ACC112 (cell line): ENCODE data around the gene FSD2.
A peak's percentile ranks its signal among the peaks of the same experiment; 100 is the strongest.
"Not testable (repeated sequence)": the region's sequence is repeated elsewhere in the genome, so short reads cannot be mapped to it uniquely, and the experiment has no call there.

Source experiments
- H2AFZ ChIP-seq: fragments of 200-600 bp; sonication (generic); one replicate; pipeline ENCODE4 v1.6.0; 2017; ENCODE audit warnings: antibody characterized with exemption, low read length; ENCODE audit not compliant: unreplicated experiment
- H3K27ac ChIP-seq: fragments of 200-600 bp; sonication (generic); 2 replicates; pipeline ENCODE4 v1.5.1; 2014; ENCODE audit warnings: low read depth, mild to moderate bottlenecking, antibody characterized with exemption, low read length, moderate library complexity
- H3K27me3 ChIP-seq: fragments of 200-600 bp; sonication (generic); 2 replicates; pipeline ENCODE4 v1.6.1; 2014; ENCODE audit warnings: mild to moderate bottlenecking, antibody characterized with exemption, low read length, moderate library complexity, mixed read lengths; ENCODE audit not compliant: insufficient read depth
- H3K36me3 ChIP-seq: fragments of 200-600 bp; sonication (generic); 2 replicates; pipeline ENCODE4 v1.6.1; 2016; ENCODE audit warnings: mild to moderate bottlenecking, antibody characterized with exemption, low read length, moderate library complexity, mixed read lengths; ENCODE audit not compliant: insufficient read depth
- H3K4me1 ChIP-seq: fragments of 200-600 bp; sonication (generic); one replicate; pipeline ENCODE4 v1.6.1; 2016; ENCODE audit warnings: low read length, mixed read lengths; ENCODE audit not compliant: insufficient read depth, unreplicated experiment, control insufficient read depth
- H3K4me3 ChIP-seq: fragments of 200-600 bp; sonication (generic); 2 replicates; pipeline ENCODE4 v1.5.1; 2014; ENCODE audit warnings: mild to moderate bottlenecking, low read depth, low read length
- H3K79me2 ChIP-seq: fragments of 200-600 bp; sonication (generic); one replicate; pipeline ENCODE4 v1.6.0; 2016; ENCODE audit warnings: low read length; ENCODE audit not compliant: control insufficient read depth, unreplicated experiment, insufficient read depth

FSD2 gene

GRCh38 chr15:82830427-82831173 is 24.7 kb upstream of the FSD2 start:
- Histone ChIP-seq H3K4me3 (no peak overlapping the region), H2AFZ (no peak overlapping the region), H3K36me3 (peaks cover 68% of the 10 kb centered on the region), H3K27me3 (no peaks in the 10 kb centered on the region), H3K27ac (no peak overlapping the region), H3K4me1 (peaks cover 24% of the 10 kb centered on the region), H3K79me2 (peaks cover 9% of the 10 kb centered on the region)

- Histone ChIP-seq H3K4me1 (peaks cover 24% of the 10 kb centered on the region), H2AFZ (no peak overlapping the region), H3K4me3 (no peak overlapping the region), H3K79me2 (peaks cover 6% of the 10 kb centered on the region), H3K27ac (no peak overlapping the region), H3K36me3 (peaks cover 59% of the 10 kb centered on the region), H3K27me3 (no peaks in the 10 kb centered on the region)
These were observed 23.4 kb upstream of the FSD2 start for GRCh38 chr15:82829234-82829633.

- peaks cover 57% of the 10 kb centered on the region for H3K36me3 ChIP-seq
- no peak overlapping the region for H3K27ac ChIP-seq
These were observed 22.2 kb upstream of the FSD2 start for GRCh38 chr15:82828075-82828474.

GRCh38 chr15:82823049-82823448 is 17.2 kb upstream of the FSD2 start:
- no peaks in the 10 kb centered on the region for H3K27me3 ChIP-seq
- H3K79me2 ChIP-seq = peaks cover 4% of the 10 kb centered on the region
- no peak overlapping the region for H2AFZ ChIP-seq
- H3K4me3 ChIP-seq = no peak overlapping the region
- no peak overlapping the region for H3K27ac ChIP-seq
- peaks cover 12% of the 10 kb centered on the region for H3K4me1 ChIP-seq
- H3K36me3 ChIP-seq = peaks cover 54% of the 10 kb centered on the region

More at GRCh38 chr15:82828075-82828474, 22.2 kb upstream of the FSD2 start:
- Histone ChIP-seq H3K4me1 (peaks cover 20% of the 10 kb centered on the region), H3K27me3 (no peaks in the 10 kb centered on the region), H3K79me2 (peaks cover 7% of the 10 kb centered on the region), H3K4me3 (no peak overlapping the region), H2AFZ (no peak overlapping the region)

- Histone ChIP-seq H3K36me3 (peaks cover 45% of the 10 kb centered on the region), H3K27ac (peak overlapping the region; percentile 47), H3K4me1 (peaks cover 12% of the 10 kb centered on the region)
- H3K79me2 ChIP-seq, H3K4me3 ChIP-seq, H3K27me3 ChIP-seq, H2AFZ ChIP-seq: not testable (repeated sequence)
These were observed 16.0 kb upstream of the FSD2 start for GRCh38 chr15:82821851-82822250.

- H3K79me2 ChIP-seq, H3K4me3 ChIP-seq, H3K27me3 ChIP-seq, H2AFZ ChIP-seq: not testable (repeated sequence)
- Histone ChIP-seq H3K27ac (peak overlapping the region; percentile 47), H3K4me1 (peaks cover 12% of the 10 kb centered on the region), H3K36me3 (peaks cover 43% of the 10 kb centered on the region)
These were observed 15.5 kb upstream of the FSD2 start for GRCh38 chr15:82821396-82821795.

- no peaks in the 10 kb centered on the region for H3K27me3 ChIP-seq
- no peak overlapping the region for H3K27ac ChIP-seq
- H3K79me2 ChIP-seq = peaks cover 12% of the 10 kb centered on the region
- H3K36me3 ChIP-seq = peaks cover 49% of the 10 kb centered on the region
- H2AFZ ChIP-seq = no peak overlapping the region
- peaks cover 12% of the 10 kb centered on the region for H3K4me1 ChIP-seq
- H3K4me3 ChIP-seq = no peak overlapping the region
These were observed 14.3 kb upstream of the FSD2 start for GRCh38 chr15:82820128-82820527.

GRCh38 chr15:82812994-82813393 is 7.1 kb upstream of the FSD2 start:
- H3K79me2 ChIP-seq = peaks cover 55% of the 10 kb centered on the region
- H2AFZ ChIP-seq = no peak overlapping the region
- H3K27me3 ChIP-seq = no peaks in the 10 kb centered on the region
- no peak overlapping the region for H3K27ac ChIP-seq
- H3K4me3 ChIP-seq = no peak overlapping the region
- peaks cover 28% of the 10 kb centered on the region for H3K36me3 ChIP-seq
- peaks cover 5% of the 10 kb centered on the region for H3K4me1 ChIP-seq

GRCh38 chr15:82810890-82811426 is 5.1 kb upstream of the FSD2 start:
- Histone ChIP-seq H3K27ac (peak overlapping the region; percentile 97), H3K79me2 (peaks cover 53% of the 10 kb centered on the region), H2AFZ (no peak overlapping the region), H3K27me3 (no peaks in the 10 kb centered on the region), H3K4me3 (peak overlapping the region; percentile 73), H3K4me1 (peaks cover 5% of the 10 kb centered on the region), H3K36me3 (peaks cover 18% of the 10 kb centered on the region)

GRCh38 chr15:82810061-82810889 is 4.4 kb upstream of the FSD2 start:
- Histone ChIP-seq H3K4me3 (peak overlapping the region; percentile 73), H3K27ac (peak overlapping the region; percentile 97), H3K27me3 (no peaks in the 10 kb centered on the region), H3K36me3 (peaks cover 12% of the 10 kb centered on the region), H3K4me1 (peaks cover 5% of the 10 kb centered on the region), H2AFZ (peak overlapping the region; percentile 80), H3K79me2 (peaks cover 46% of the 10 kb centered on the region)
